ENCODE measurements around the gene SLC25A18. TPM values are rescaled to one million over a fixed set of nuclear protein-coding genes. Genes with fewer than 3 reads are reported as not detected.
"Not testable (repeated sequence)": the region's sequence is repeated elsewhere in the genome, so short reads cannot be mapped to it uniquely, and the experiment has no call there.

Gene SLC25A18
- total RNA-seq, 1 experiment from 2014 or later, result 3.9 TPM

GRCh38 chr22:17518406-17518805 lies 44.9 kb upstream of the SLC25A18 start:
- no peak for ATAC-seq
- in situ Hi-C loops (cut with HindIII; ENCODE audit: low pct_unique_long_range_greater_than_20kb, low sequenced_read_pairs) (no loop called here), intact Hi-C loops (cut with micrococcal nuclease; ENCODE audit: unreplicated experiment) (no loop called here)
- no peaks in the 10 kb centered on the region for H3K27me3 ChIP-seq (ENCODE audit: control insufficient read depth, insufficient read depth, low read length)
- H3K9me3 ChIP-seq (ENCODE audit: control insufficient read depth, insufficient read depth, low read depth, low read length), result no peaks in the 10 kb centered on the region
- H3K27ac ChIP-seq (ENCODE audit: low read length), result no peak overlapping the region
- no peak for TF ChIP-seq CTCF (IDR thresholded peaks at IDR 0.05)
- TF ChIP-seq TCF7L2 (IDR thresholded peaks at IDR 0.05; ENCODE audit: low read depth, low read length), result no peak
- no peak overlapping the region for H3K4me3 ChIP-seq (ENCODE audit: low read depth in 2 of 2, low read length in 2 of 2)
- no peaks in the 10 kb centered on the region for H3K4me1 ChIP-seq (ENCODE audit: control insufficient read depth, insufficient read depth, low read length)
- ChIA-PET POLR2A (interaction anchor here (0.6 kb wide), 1 partner anchor 189 kb away, joined by 3 read pairs; no protein-coding TSS in a partner anchor), CTCF (interaction anchor here (0.6 kb wide), 1 partner anchor 419 kb away, joined by 4 read pairs; no protein-coding TSS in a partner anchor)
- H3K36me3 ChIP-seq (ENCODE audit: control insufficient read depth, insufficient read depth, low read length), result no peaks in the 10 kb centered on the region
- DNase-seq (ENCODE audit: low read depth, low spot score), result no peak
- BruUV-seq (replicated peaks), result no TSS peak

- in situ Hi-C loops (cut with HindIII; ENCODE audit: low pct_unique_long_range_greater_than_20kb, low sequenced_read_pairs); CTCF ChIA-PET; BruUV-seq (replicated peaks): not testable (repeated sequence)
These were observed 41.3 kb upstream of the SLC25A18 start for GRCh38 chr22:17521971-17522370.

GRCh38 chr22:17523925-17524324 lies 39.4 kb upstream of the SLC25A18 start:
- Histone ChIP-seq H3K4me1 (ENCODE audit: control insufficient read depth, insufficient read depth, low read length) (no peaks in the 10 kb centered on the region), H3K4me3 (ENCODE audit: low read depth in 2 of 2, low read length in 2 of 2) (no peak overlapping the region), H3K9me3 (ENCODE audit: control insufficient read depth, insufficient read depth, low read depth, low read length) (no peaks in the 10 kb centered on the region), H3K27me3 (ENCODE audit: control insufficient read depth, insufficient read depth, low read length) (no peaks in the 10 kb centered on the region), H3K27ac (ENCODE audit: low read length) (no peak overlapping the region), H3K36me3 (ENCODE audit: control insufficient read depth, insufficient read depth, low read length) (no peaks in the 10 kb centered on the region)
- ATAC-seq, result no peak
- intact Hi-C loops (cut with micrococcal nuclease; ENCODE audit: unreplicated experiment) (no loop called here), in situ Hi-C loops (cut with HindIII; ENCODE audit: low pct_unique_long_range_greater_than_20kb, low sequenced_read_pairs) (no loop called here)
- ChIA-PET CTCF (interaction anchor here (0.7 kb wide), 1 partner anchor 377 kb away, joined by 3 read pairs; no protein-coding TSS in a partner anchor), POLR2A (no interaction called here)
- DNase-seq (ENCODE audit: low read depth, low spot score), result no peak
- TF ChIP-seq TCF7L2 (IDR thresholded peaks at IDR 0.05; ENCODE audit: low read depth, low read length), result no peak
- no peak for TF ChIP-seq SIN3A (IDR thresholded peaks at IDR 0.05; ENCODE audit: borderline replicate concordance, insufficient read depth, low read depth, low read length)
- TF ChIP-seq REST (IDR thresholded peaks at IDR 0.05; ENCODE audit: insufficient read depth in 1 of 2, low read depth in 2 of 2, low read length in 1 of 2), result no peak
- no peak for TF ChIP-seq POLR2AphosphoS5 (IDR thresholded peaks at IDR 0.05; ENCODE audit: low read depth, low read length)
- no peak for TF ChIP-seq CTCF (IDR thresholded peaks at IDR 0.05)
- BruUV-seq (replicated peaks), result no TSS peak

More at GRCh38 chr22:17521971-17522370, 41.3 kb upstream of the SLC25A18 start:
- H3K36me3 ChIP-seq (ENCODE audit: control insufficient read depth, insufficient read depth, low read length); ATAC-seq; H3K27ac ChIP-seq (ENCODE audit: low read length); H3K27me3 ChIP-seq (ENCODE audit: control insufficient read depth, insufficient read depth, low read length); H3K4me1 ChIP-seq (ENCODE audit: control insufficient read depth, insufficient read depth, low read length); H3K4me3 ChIP-seq (ENCODE audit: low read depth in 2 of 2, low read length in 2 of 2); H3K9me3 ChIP-seq (ENCODE audit: control insufficient read depth, insufficient read depth, low read depth, low read length); DNase-seq (ENCODE audit: low read depth, low spot score); POLR2A ChIA-PET; intact Hi-C loops (cut with micrococcal nuclease; ENCODE audit: unreplicated experiment): not testable (repeated sequence)

Data from Panc1 (cell line).